T-helper 22 cell (primary cell): Measurements from ENCODE around the gene B3GLCT.
"Not testable (repeated sequence)": the region's sequence is repeated elsewhere in the genome, so short reads cannot be mapped to it uniquely, and the experiment has no call there.

Experiments used
- DNase-seq: peaks from one replicate; pipeline ENCODE4 v3.0.0-alpha.2; 2020; ENCODE audit warnings: low read depth

The B3GLCT gene

GRCh38 chr13:31199849-31200636 is at the start of gene B3GLCT:
TSS of gene B3GLCT (plus strand) at chr13:31199975. CDS start at chr13:31200085, 110 bp downstream.
- peak; percentile 57 for DNase-seq

GRCh38 chr13:31150315-31150985 is 49.3 kb upstream of the B3GLCT start:
- no peak for DNase-seq

- no peak for DNase-seq
These were observed 47.9 kb upstream of the B3GLCT start for GRCh38 chr13:31151837-31152236.

- DNase-seq = no peak
These were observed 44.8 kb upstream of the B3GLCT start for GRCh38 chr13:31154939-31155338.

- no peak for DNase-seq
These were observed 40.5 kb upstream of the B3GLCT start for GRCh38 chr13:31159306-31159705.

GRCh38 chr13:31160857-31161556 is 38.8 kb upstream of the B3GLCT start:
- peak; percentile 19 for DNase-seq

GRCh38 chr13:31161557-31162150 is 38.1 kb upstream of the B3GLCT start, which contains the start of gene HSPH1:
TSS of gene HSPH1 (minus strand) at chr13:31161904. CDS start at chr13:31161582, 322 bp downstream.
- peak; percentile 99 for DNase-seq

GRCh38 chr13:31162151-31163008 is 37.4 kb upstream of the B3GLCT start:
- DNase-seq = peak; percentile 95

GRCh38 chr13:31166591-31166990 is 33.2 kb upstream of the B3GLCT start:
- DNase-seq = no peak

GRCh38 chr13:31167490-31167889 is 32.3 kb upstream of the B3GLCT start:
- DNase-seq = no peak

- DNase-seq = no peak
These were observed 31.6 kb upstream of the B3GLCT start for GRCh38 chr13:31168166-31168565.

- no peak for DNase-seq
These were observed 31.0 kb upstream of the B3GLCT start for GRCh38 chr13:31168736-31169135.

- no peak for DNase-seq
These were observed 27.8 kb upstream of the B3GLCT start for GRCh38 chr13:31172001-31172400.

GRCh38 chr13:31172535-31172934 is 27.2 kb upstream of the B3GLCT start:
- no peak for DNase-seq

- no peak for DNase-seq
These were observed 25.8 kb upstream of the B3GLCT start for GRCh38 chr13:31174018-31174417.

GRCh38 chr13:31175847-31176532 is 23.8 kb upstream of the B3GLCT start:
- no peak for DNase-seq

- DNase-seq = not testable (repeated sequence)
These were observed 21.8 kb upstream of the B3GLCT start for GRCh38 chr13:31177813-31178495.

- no peak for DNase-seq
These were observed 20.5 kb upstream of the B3GLCT start for GRCh38 chr13:31179241-31179640.

- DNase-seq = no peak
These were observed 20.0 kb upstream of the B3GLCT start for GRCh38 chr13:31179754-31180153.

GRCh38 chr13:31182987-31183386 is 16.8 kb upstream of the B3GLCT start:
- DNase-seq = no peak
